K562 (cell line): ENCODE data around the gene MDC1.

Source experiments
- ARID2 ChIP-seq: fragments of 450-650 bp; IDR thresholded peaks from 2 replicates; pipeline ENCODE4 v1.6.1; 2017; ENCODE audit warnings: antibody characterized with exemption, mild to moderate bottlenecking
- EP300 ChIP-seq: IDR thresholded peaks from 2 replicates; pipeline ENCODE4 v1.6.1; 2012; ENCODE audit warnings: low read length, improper control_type of control experiment
- MED1 ChIP-seq: sonication (generic); formaldehyde crosslinking; IDR thresholded peaks from 2 replicates; pipeline ENCODE4 v1.8.1; 2023; ENCODE audit warnings: missing genetic modification reagents, borderline replicate concordance
- MXI1 ChIP-seq: IDR thresholded peaks from 2 replicates; pipeline ENCODE4 v1.6.1; 2011; ENCODE audit warnings: low read depth, mild to moderate bottlenecking, improper control_type of control experiment, low read length
- NR2C1 ChIP-seq, 2 experiments: fragments of 450-650 bp; IDR thresholded peaks; 2 replicates each; pipeline ENCODE4 v1.6.1; 2017; ENCODE audit warnings: mild to moderate bottlenecking in 2 of 2, antibody characterized with exemption in 1 of 2, inconsistent platforms in 1 of 2, missing compliant biosample characterization in 1 of 2, missing genetic modification characterization in 1 of 2
- POLR2A ChIP-seq: fragments of 450-650 bp; conservative IDR thresholded peaks from 2 replicates; pipeline ENCODE4 v1.6.1; 2016
- SIN3A ChIP-seq, 2 experiments: fragments of 150-350 bp in 1 of 2; IDR thresholded peaks; 2 replicates each; pipeline ENCODE4 v1.6.1; 2011 to 2016; ENCODE audit warnings: borderline replicate concordance in 2 of 2, low read depth in 2 of 2, low read length in 2 of 2, mild to moderate bottlenecking in 2 of 2, moderate library complexity in 2 of 2; ENCODE audit not compliant: control insufficient read depth in 1 of 2
- SNAPC5 ChIP-seq: fragments of 250-450 bp; sonication (Bioruptor Pico); IDR thresholded peaks from 2 replicates; pipeline ENCODE4 v1.8.0; 2021; ENCODE audit warnings: moderate library complexity, mild to moderate bottlenecking, inconsistent platforms
- USF2 ChIP-seq: sonication (generic); formaldehyde crosslinking; IDR thresholded peaks from 2 replicates; pipeline ENCODE4 v1.5.0; 2020; ENCODE audit warnings: missing genetic modification reagents
- ZBTB17 ChIP-seq: fragments of 450-650 bp; formaldehyde crosslinking; IDR thresholded peaks from 2 replicates; pipeline ENCODE4 v1.4.0; 2020; ENCODE audit warnings: mild to moderate bottlenecking
- ZNF175 ChIP-seq: fragments of 200-800 bp; sonication (Bioruptor generic); IDR thresholded peaks from 2 replicates; pipeline ENCODE4 v1.6.1; 2016; ENCODE audit warnings: low read depth, mild to moderate bottlenecking, missing genetic modification characterization, missing compliant biosample characterization
- ZNF830 ChIP-seq: fragments of 250-450 bp; sonication (Bioruptor Pico); IDR thresholded peaks from 2 replicates; pipeline ENCODE4 v1.5.0; 2021; ENCODE audit warnings: mild to moderate bottlenecking
- TF ChIP-seq, protein P1 (sequence below), 3 experiments: IDR thresholded peaks in 2 of 3; conservative IDR thresholded peaks in 1 of 3; 2 replicates each; pipeline ENCODE4 v1.5.1; 2011 to 2012; ENCODE audit warnings: low read length in 3 of 3, mild to moderate bottlenecking in 3 of 3, control low read depth in 2 of 3, improper control_type of control experiment in 1 of 3, inconsistent platforms in 1 of 3, low read depth in 1 of 3, mixed read lengths in 1 of 3, moderate library complexity in 1 of 3; ENCODE audit not compliant: insufficient read depth in 2 of 3
- TF ChIP-seq, protein P2 (sequence below): sonication (generic); formaldehyde crosslinking; IDR thresholded peaks from 2 replicates; pipeline ENCODE4 v1.8.1; 2023; ENCODE audit warnings: mild to moderate bottlenecking, missing genetic modification reagents

DNA sequence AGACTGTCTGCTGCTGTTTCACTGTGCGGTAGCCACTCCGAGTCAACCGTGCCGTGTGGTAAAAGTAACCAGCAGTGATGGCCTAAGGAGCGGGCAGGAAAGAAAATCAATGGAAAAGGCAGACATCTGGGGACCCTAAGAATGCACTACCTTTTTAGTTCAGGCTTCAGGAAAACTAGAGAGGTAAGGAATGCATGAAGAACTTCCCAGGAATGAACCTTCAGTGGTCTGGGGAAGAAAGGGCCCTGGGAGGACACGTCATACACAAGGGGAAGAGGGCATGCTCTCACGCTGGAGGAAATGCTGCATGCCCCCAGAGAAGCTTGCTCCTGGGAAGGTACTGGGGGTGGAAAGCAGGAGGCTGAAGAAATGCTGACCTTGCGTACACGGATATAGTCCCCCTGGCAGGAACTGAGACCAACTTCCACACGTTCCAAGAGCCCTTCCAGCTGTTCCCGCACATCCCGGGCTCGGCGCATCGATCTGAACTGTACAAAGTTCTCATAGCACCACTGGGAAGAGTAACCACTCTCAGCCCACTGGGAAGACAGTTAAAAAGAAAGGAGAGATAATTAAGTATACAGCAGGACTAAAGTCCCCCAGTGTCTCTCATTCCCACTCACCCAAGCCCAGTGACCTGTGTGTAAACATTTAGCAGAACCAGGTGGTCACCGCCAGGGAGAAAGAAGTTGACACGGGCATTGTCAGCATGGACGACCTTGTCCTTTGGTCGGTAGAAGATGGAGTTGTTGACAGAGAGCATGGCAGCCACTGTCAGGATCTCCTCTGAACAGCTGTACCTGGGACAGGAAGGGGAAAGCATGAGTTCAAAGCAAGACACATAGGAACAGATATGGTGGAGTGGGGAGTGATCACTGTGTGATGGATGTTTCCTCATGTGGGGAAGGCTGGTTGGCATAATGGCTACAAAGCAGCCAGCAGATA is 62.0 kb downstream of the MDC1 start:
- TF ChIP-seq EP300, result no peak
- TF ChIP-seq MXI1, result no peak
- TF ChIP-seq, protein P1, sequence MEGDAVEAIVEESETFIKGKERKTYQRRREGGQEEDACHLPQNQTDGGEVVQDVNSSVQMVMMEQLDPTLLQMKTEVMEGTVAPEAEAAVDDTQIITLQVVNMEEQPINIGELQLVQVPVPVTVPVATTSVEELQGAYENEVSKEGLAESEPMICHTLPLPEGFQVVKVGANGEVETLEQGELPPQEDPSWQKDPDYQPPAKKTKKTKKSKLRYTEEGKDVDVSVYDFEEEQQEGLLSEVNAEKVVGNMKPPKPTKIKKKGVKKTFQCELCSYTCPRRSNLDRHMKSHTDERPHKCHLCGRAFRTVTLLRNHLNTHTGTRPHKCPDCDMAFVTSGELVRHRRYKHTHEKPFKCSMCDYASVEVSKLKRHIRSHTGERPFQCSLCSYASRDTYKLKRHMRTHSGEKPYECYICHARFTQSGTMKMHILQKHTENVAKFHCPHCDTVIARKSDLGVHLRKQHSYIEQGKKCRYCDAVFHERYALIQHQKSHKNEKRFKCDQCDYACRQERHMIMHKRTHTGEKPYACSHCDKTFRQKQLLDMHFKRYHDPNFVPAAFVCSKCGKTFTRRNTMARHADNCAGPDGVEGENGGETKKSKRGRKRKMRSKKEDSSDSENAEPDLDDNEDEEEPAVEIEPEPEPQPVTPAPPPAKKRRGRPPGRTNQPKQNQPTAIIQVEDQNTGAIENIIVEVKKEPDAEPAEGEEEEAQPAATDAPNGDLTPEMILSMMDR (IDR thresholded peaks at IDR 0.05 in 2 of 3, conservative IDR thresholded peaks at IDR 0.05 in 1 of 3; ENCODE audit: insufficient read depth in 2 of 3, low read depth in 1 of 3, low read length in 3 of 3), result no peak
- no peak for TF ChIP-seq SNAPC5 (CRISPR knock-in tag)
- TF ChIP-seq USF2 (CRISPR knock-in tag), result no peak
- TF ChIP-seq ZBTB17 (CRISPR knock-in tag), result no peak
- TF ChIP-seq POLR2A, result no peak
- TF ChIP-seq ZNF830 (CRISPR knock-in tag), result no peak
- TF ChIP-seq SIN3A (IDR thresholded peaks at IDR 0.05; ENCODE audit: borderline replicate concordance in 2 of 2, control insufficient read depth in 1 of 2, low read depth in 2 of 2, low read length in 2 of 2), result no peak
- TF ChIP-seq MED1 (CRISPR knock-in tag), result no peak
- TF ChIP-seq ARID2, result no peak
- TF ChIP-seq, protein P2, sequence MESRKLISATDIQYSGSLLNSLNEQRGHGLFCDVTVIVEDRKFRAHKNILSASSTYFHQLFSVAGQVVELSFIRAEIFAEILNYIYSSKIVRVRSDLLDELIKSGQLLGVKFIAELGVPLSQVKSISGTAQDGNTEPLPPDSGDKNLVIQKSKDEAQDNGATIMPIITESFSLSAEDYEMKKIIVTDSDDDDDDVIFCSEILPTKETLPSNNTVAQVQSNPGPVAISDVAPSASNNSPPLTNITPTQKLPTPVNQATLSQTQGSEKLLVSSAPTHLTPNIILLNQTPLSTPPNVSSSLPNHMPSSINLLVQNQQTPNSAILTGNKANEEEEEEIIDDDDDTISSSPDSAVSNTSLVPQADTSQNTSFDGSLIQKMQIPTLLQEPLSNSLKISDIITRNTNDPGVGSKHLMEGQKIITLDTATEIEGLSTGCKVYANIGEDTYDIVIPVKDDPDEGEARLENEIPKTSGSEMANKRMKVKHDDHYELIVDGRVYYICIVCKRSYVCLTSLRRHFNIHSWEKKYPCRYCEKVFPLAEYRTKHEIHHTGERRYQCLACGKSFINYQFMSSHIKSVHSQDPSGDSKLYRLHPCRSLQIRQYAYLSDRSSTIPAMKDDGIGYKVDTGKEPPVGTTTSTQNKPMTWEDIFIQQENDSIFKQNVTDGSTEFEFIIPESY (CRISPR knock-in tag), result no peak
- no peak for TF ChIP-seq ZNF175 (CRISPR knock-in tag)
- no peak for TF ChIP-seq NR2C1 (IDR thresholded peaks at IDR 0.05)
- no peak for TF ChIP-seq NR2C1 (tag; IDR thresholded peaks at IDR 0.05)
